CD4-positive, alpha-beta T cell (primary cell): ENCODE measurements around the gene C11orf42. TPM values are rescaled to one million over a fixed set of nuclear protein-coding genes. Genes with fewer than 3 reads are reported as not detected.

Experiments used
- ATAC-seq: fragments of 200-7000 bp; cut with Tn5 transposase; one replicate; pipeline ENCODE4 v1.10.0; 2022; ENCODE audit warnings: mild to moderate bottlenecking; ENCODE audit not compliant: poor library complexity
- CTCF ChIA-PET: fragments of 350-600 bp; sonication (Branson Sonifier 250); formaldehyde crosslinking; loops from one replicate; lab custom pipeline; 2021; ENCODE audit warnings: antibody characterized with exemption, inconsistent platforms; lab: Charles Lee
- POLR2A ChIA-PET: fragments of 350-600 bp; sonication (Branson Sonifier 250); formaldehyde crosslinking; loops from one replicate; lab custom pipeline; 2021; ENCODE audit warnings: antibody characterized with exemption, inconsistent platforms; lab: Charles Lee
- DNase-seq, 14 experiments: peaks; one replicate each; pipeline ENCODE4 v3.0.0-alpha.2; 2013 to 2020; ENCODE audit warnings: mixed read lengths in 2 of 14
- H3K27ac ChIP-seq, 2 donors: one replicate each; pipeline versions ENCODE4 v1.5.1 to v1.7.0; 2013; ENCODE audit warnings: low read length in 2 of 2, low read depth in 1 of 2, mild to moderate bottlenecking in 1 of 2
- H3K27me3 ChIP-seq, 2 experiments: 1 replicate in 1 of 2; 2 replicates in 1 of 2; pipeline versions ENCODE4 v1.6.1 to v1.7.0; 2013; ENCODE audit warnings: low read length in 2 of 2, control low read depth in 1 of 2, mild to moderate bottlenecking in 1 of 2, moderate library complexity in 1 of 2; ENCODE audit not compliant: insufficient read depth in 2 of 2, control insufficient read depth in 1 of 2
- H3K36me3 ChIP-seq: one replicate; pipeline ENCODE4 v1.6.1; 2013; ENCODE audit warnings: low read length, control low read depth; ENCODE audit not compliant: insufficient read depth
- H3K4me1 ChIP-seq: one replicate; pipeline ENCODE4 v1.6.1; 2013; ENCODE audit warnings: low read length, control low read depth; ENCODE audit not compliant: insufficient read depth
- H3K4me3 ChIP-seq: one replicate; pipeline ENCODE4 v1.5.1; 2013; ENCODE audit warnings: mild to moderate bottlenecking, low read length, moderate library complexity
- H3K9me3 ChIP-seq, 2 experiments: 1 replicate in 1 of 2; 2 replicates in 1 of 2; pipeline versions ENCODE4 v1.6.1 to v1.7.0; 2013; ENCODE audit warnings: low read length in 2 of 2, mild to moderate bottlenecking in 2 of 2, control low read depth in 1 of 2, moderate library complexity in 1 of 2; ENCODE audit not compliant: control insufficient read depth in 1 of 2, insufficient read depth in 1 of 2
- H3K27ac Mint-ChIP-seq: one replicate; pipeline ENCODE4 v1.8.0; 2020; ENCODE audit warnings: mixed read lengths
- H3K27me3 Mint-ChIP-seq: one replicate; pipeline ENCODE4 v1.8.0; 2021; ENCODE audit warnings: mixed read lengths
- H3K36me3 Mint-ChIP-seq: one replicate; pipeline ENCODE4 v1.8.0; 2021; ENCODE audit warnings: low read depth, mixed read lengths
- H3K4me1 Mint-ChIP-seq: one replicate; pipeline ENCODE4 v1.8.0; 2021; ENCODE audit warnings: low read depth, mixed read lengths
- H3K4me3 Mint-ChIP-seq: one replicate; pipeline ENCODE4 v1.8.0; 2020; ENCODE audit warnings: mild to moderate bottlenecking, mixed read lengths
- H3K9me3 Mint-ChIP-seq: one replicate; pipeline ENCODE4 v1.8.0; 2020; ENCODE audit warnings: mixed read lengths
- CTCF ChIP-seq: fragments of 200-600 bp; IDR thresholded peaks from one replicate; pipeline ENCODE4 v1.8.0; 2022; ENCODE audit warnings: antibody characterized with exemption, mild to moderate bottlenecking
- intact Hi-C, 2 experiments: fragments of 100-400 bp; cut with DNase I in 1 of 2; cut with micrococcal nuclease in 1 of 2; formaldehyde crosslinking; loops; one replicate each; pipeline versions ENCODE4 v1.15.1 to v1.9.0; 2023 to 2025; cut with DNase I, micrococcal nuclease
- total RNA-seq, 174 experiments: library from RNA in 2 of 174; stranded (reverse) in 2 of 174; gene quantifications; one replicate each; pipeline ENCODE4 v1.2.3 and lab custom pipeline; 2021 to 2026

The C11orf42 gene
- total RNA-seq, 2 experiments from 2014 or later: not detected

- peak in 3 of 14 experiments; percentile 66 to 77 (median 67) for DNase-seq
- Histone ChIP-seq H3K36me3 (no peaks in the 10 kb centered on the region), H3K27ac (peak overlapping the region in 1 of 2 donors; percentile 69), H3K4me1 (peaks cover 14% of the 10 kb centered on the region), H3K27me3 (no peaks in the 10 kb centered on the region), H3K9me3 (no peaks in the 10 kb centered on the region), H3K4me3 (no peak overlapping the region)
- no peaks in the 10 kb centered on the region for H3K27me3 Mint-ChIP-seq
- no peak for TF ChIP-seq CTCF
- H3K4me3 Mint-ChIP-seq: no peak overlapping the region
- H3K4me1 Mint-ChIP-seq: peaks cover 22% of the 10 kb centered on the region
- ATAC-seq: no peak
- peaks cover 6% of the 10 kb centered on the region for H3K36me3 Mint-ChIP-seq
- intact Hi-C loops: no loop called here
- H3K27ac Mint-ChIP-seq: no peak overlapping the region
- H3K9me3 Mint-ChIP-seq: no peaks in the 10 kb centered on the region
- POLR2A ChIA-PET: no interaction called here
- CTCF ChIA-PET: no interaction called here
Measured at GRCh38 chr11:6200975-6201374, 4.4 kb upstream of the C11orf42 start.

- H3K4me3 Mint-ChIP-seq: no peak overlapping the region
- no peak overlapping the region for H3K27ac Mint-ChIP-seq
- peaks cover 14% of the 10 kb centered on the region for H3K4me1 ChIP-seq
- intact Hi-C loops: no loop called here
- ATAC-seq (no peak), DNase-seq (peak in 3 of 14 experiments; percentile 21 to 57 (median 47))
- CTCF ChIA-PET: no interaction called here
- H3K27me3 Mint-ChIP-seq: no peaks in the 10 kb centered on the region
- H3K9me3 Mint-ChIP-seq: no peaks in the 10 kb centered on the region
- H3K27me3 ChIP-seq: no peaks in the 10 kb centered on the region
- H3K4me3 ChIP-seq: no peak overlapping the region
- peak overlapping the region in 1 of 2 donors; percentile 69 for H3K27ac ChIP-seq
- POLR2A ChIA-PET: no interaction called here
- H3K36me3 Mint-ChIP-seq: peaks cover 12% of the 10 kb centered on the region
- peaks cover 22% of the 10 kb centered on the region for H3K4me1 Mint-ChIP-seq
- H3K9me3 ChIP-seq: no peaks in the 10 kb centered on the region
- TF ChIP-seq CTCF: no peak
- no peaks in the 10 kb centered on the region for H3K36me3 ChIP-seq
Measured at GRCh38 chr11:6201481-6201880, 3.9 kb upstream of the C11orf42 start.

- ChIA-PET POLR2A (no interaction called here), CTCF (no interaction called here)
- Mint-ChIP-seq H3K36me3 (peaks cover 17% of the 10 kb centered on the region), H3K27ac (no peak overlapping the region), H3K9me3 (no peaks in the 10 kb centered on the region), H3K27me3 (no peaks in the 10 kb centered on the region), H3K4me3 (no peak overlapping the region), H3K4me1 (peaks cover 22% of the 10 kb centered on the region)
- peaks cover 2% of the 10 kb centered on the region for H3K36me3 ChIP-seq
- no peaks in the 10 kb centered on the region for H3K9me3 ChIP-seq
- no peak overlapping the region for H3K27ac ChIP-seq
- intact Hi-C loops: no loop called here
- no peaks in the 10 kb centered on the region for H3K27me3 ChIP-seq
- H3K4me1 ChIP-seq: peaks cover 14% of the 10 kb centered on the region
- H3K4me3 ChIP-seq: no peak overlapping the region
- no peak for ATAC-seq
- TF ChIP-seq CTCF: no peak
- DNase-seq: peak in 1 of 14 experiments; percentile 17
Measured at GRCh38 chr11:6202041-6202440, 3.3 kb upstream of the C11orf42 start.
